ENCODE data around the gene NPAS3. TPM values are rescaled to one million over a fixed set of nuclear protein-coding genes. Genes with fewer than 3 reads are reported as not detected.

Gene NPAS3
- total and polyA plus RNA-seq, 2 of the 8 experiments (the other 6 are each of a cell fraction or from before 2014, with no cell fraction given): 0.11 to 0.60 TPM

DNA sequence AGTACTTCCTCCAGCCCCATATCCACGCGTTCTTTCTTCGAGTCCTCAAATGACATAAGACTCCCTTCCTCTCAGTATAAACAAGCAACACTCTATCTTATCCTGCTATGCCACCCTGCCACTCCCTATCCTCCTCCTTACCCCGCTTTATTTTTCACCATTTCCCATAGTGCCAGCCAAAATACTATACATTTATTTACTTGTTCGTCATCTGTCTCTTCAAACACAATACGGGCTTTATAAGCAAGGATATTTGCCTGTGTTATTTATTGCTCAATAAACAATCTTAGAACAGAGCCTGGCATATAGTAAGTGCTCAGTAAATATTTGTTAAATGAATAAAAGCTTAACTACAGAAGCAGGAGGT, 567.3 kb downstream of the NPAS3 start:
- no peak overlapping the region for H3K18ac ChIP-seq (ENCODE audit: extremely low read depth, low read length)
- POLR2A ChIA-PET (ENCODE audit: partially characterized antibody): no interaction called here
- WGBS, 2 experiments (ENCODE audit: extremely low coverage in 1 of 2, insufficient coverage in 1 of 2, insufficient read length in 1 of 2, insufficient replicate concordance in 2 of 2, low coverage in 1 of 2, low lambda C conversion rate in 2 of 2, missing lambda C conversion rate in 1 of 2): 96% methylated on average over 6 of the region's 6 CpGs; no CpG with 5 or more reads in 1 of the 2 experiments
- no peak overlapping the region for H3K23ac ChIP-seq (ENCODE audit: insufficient read length)
- H3K9ac ChIP-seq (replicated peaks in 1 of 4; ENCODE audit: extremely low read depth in 1 of 4, low read depth in 3 of 4, low read length in 3 of 4): no peak overlapping the region
- no peak overlapping the region for H3K4ac ChIP-seq (replicated peaks; ENCODE audit: insufficient read length, low read depth, low read length)
- H3K79me2 ChIP-seq (ENCODE audit: control insufficient read depth in 1 of 2, insufficient read depth in 2 of 2, low read length in 2 of 2): no peaks in the 10 kb centered on the region
- H4K5ac ChIP-seq (ENCODE audit: insufficient read length, low read depth, low read length): no peak overlapping the region
- H3K4me3 ChIP-seq (ENCODE audit: extremely low read depth in 1 of 4, insufficient read depth in 2 of 4, low read depth in 3 of 4, low read length in 4 of 4): no peak overlapping the region
- H2BK15ac ChIP-seq (ENCODE audit: low read length): no peak overlapping the region
- H4K8ac ChIP-seq (ENCODE audit: extremely low read depth, insufficient read depth, low read length): no peak overlapping the region
- H3K79me1 ChIP-seq (ENCODE audit: low read depth, low read length): no peaks in the 10 kb centered on the region
- no peak overlapping the region for H3K56ac ChIP-seq (replicated peaks; ENCODE audit: insufficient read length, low read depth, low read length)
- no peak overlapping the region for H2AK5ac ChIP-seq (ENCODE audit: low read depth, low read length)
- H2BK5ac ChIP-seq (ENCODE audit: low read depth, low read length): no peak overlapping the region
- no peak overlapping the region for H3K14ac ChIP-seq (ENCODE audit: insufficient read length)
- H3K27ac ChIP-seq (ENCODE audit: low read depth, low read length): no peak overlapping the region
- no peak overlapping the region for H2BK20ac ChIP-seq (ENCODE audit: low read length)
- FAIRE-seq (no peak), DNase-seq (ENCODE audit: low read depth in 1 of 2, low spot score in 2 of 2) (no peak)
- H3K4me2 ChIP-seq (ENCODE audit: insufficient read depth in 1 of 2, low read depth in 2 of 2, low read length in 2 of 2): no peak overlapping the region
- no peaks in the 10 kb centered on the region; a peak in 1 of 8 replicates for H3K36me3 ChIP-seq (ENCODE audit: control insufficient read depth in 2 of 4, insufficient read depth in 4 of 4, low read length in 3 of 4)
- CTCF ChIA-PET (ENCODE audit: partially characterized antibody): interaction anchor here (0.6 kb wide), 1 partner anchor 342 kb away, joined by 3 read pairs; no protein-coding TSS in a partner anchor
- H2BK12ac ChIP-seq (ENCODE audit: low read depth, low read length): no peak overlapping the region
- H4K91ac ChIP-seq (replicated peaks; ENCODE audit: insufficient read length, low read length): no peak overlapping the region
- H4K20me1 ChIP-seq (replicated peaks in 1 of 2; ENCODE audit: control insufficient read depth in 1 of 2, insufficient read depth in 2 of 2, low read length in 2 of 2): no peaks in the 10 kb centered on the region
- no peaks in the 10 kb centered on the region for H3K27me3 ChIP-seq (replicated peaks in 1 of 4; ENCODE audit: control insufficient read depth in 3 of 4, extremely low read depth in 1 of 4, insufficient read depth in 3 of 4, low read length in 3 of 4)
- H2AFZ ChIP-seq (ENCODE audit: low read length): no peak overlapping the region
- H2BK120ac ChIP-seq (replicated peaks; ENCODE audit: low read depth, low read length): no peak overlapping the region
- H3K9me3 ChIP-seq (ENCODE audit: insufficient read depth in 2 of 2, low read depth in 1 of 2, low read length in 1 of 2): no peaks in the 10 kb centered on the region
- no peaks in the 10 kb centered on the region for H3K23me2 ChIP-seq (ENCODE audit: low read depth, low read length)
- no peaks in the 10 kb centered on the region for H3K4me1 ChIP-seq (replicated peaks in 1 of 4; ENCODE audit: control insufficient read depth in 3 of 4, insufficient read depth in 4 of 4, low read length in 3 of 4)
- no peak for TF ChIP-seq CTCF (IDR thresholded peaks at IDR 0.05; ENCODE audit: control extremely low read depth in 1 of 3, insufficient read depth in 1 of 3, low read depth in 1 of 3, low read length in 3 of 3)
- no peak for TF ChIP-seq RNF2 (IDR thresholded peaks at IDR 0.05; ENCODE audit: borderline replicate concordance, low read depth, low read length, missing control alignments, poor library complexity, severe bottlenecking)
- TF ChIP-seq CHD2 (IDR thresholded peaks at IDR 0.05; ENCODE audit: low read length): no peak
- TF ChIP-seq MAFK (IDR thresholded peaks at IDR 0.05; ENCODE audit: low read depth, low read length): no peak
- TF ChIP-seq CBX5 (IDR thresholded peaks at IDR 0.05; ENCODE audit: low read depth, low read length): no peak
- TF ChIP-seq HDAC2 (IDR thresholded peaks at IDR 0.05; ENCODE audit: borderline replicate concordance in 1 of 2, low read depth in 2 of 2, low read length in 2 of 2): no peak
- TF ChIP-seq, protein P1, sequence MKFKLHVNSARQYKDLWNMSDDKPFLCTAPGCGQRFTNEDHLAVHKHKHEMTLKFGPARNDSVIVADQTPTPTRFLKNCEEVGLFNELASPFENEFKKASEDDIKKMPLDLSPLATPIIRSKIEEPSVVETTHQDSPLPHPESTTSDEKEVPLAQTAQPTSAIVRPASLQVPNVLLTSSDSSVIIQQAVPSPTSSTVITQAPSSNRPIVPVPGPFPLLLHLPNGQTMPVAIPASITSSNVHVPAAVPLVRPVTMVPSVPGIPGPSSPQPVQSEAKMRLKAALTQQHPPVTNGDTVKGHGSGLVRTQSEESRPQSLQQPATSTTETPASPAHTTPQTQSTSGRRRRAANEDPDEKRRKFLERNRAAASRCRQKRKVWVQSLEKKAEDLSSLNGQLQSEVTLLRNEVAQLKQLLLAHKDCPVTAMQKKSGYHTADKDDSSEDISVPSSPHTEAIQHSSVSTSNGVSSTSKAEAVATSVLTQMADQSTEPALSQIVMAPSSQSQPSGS (IDR thresholded peaks at IDR 0.05; ENCODE audit: low read length): no peak
- TF ChIP-seq SIX5 (IDR thresholded peaks at IDR 0.05; ENCODE audit: low read depth, low read length): no peak
- TF ChIP-seq CREB1 (IDR thresholded peaks at IDR 0.05): no peak
- TF ChIP-seq CHD1 (IDR thresholded peaks at IDR 0.05; ENCODE audit: low read depth, low read length): no peak

Measured in H1 (cell line).